Omental fat pad (tissue), 4 donors: ENCODE data around the gene ERI3. TPM values are rescaled to one million over a fixed set of nuclear protein-coding genes. Genes with fewer than 3 reads are reported as not detected.

ENCODE experiments used
- ATAC-seq: fragments of 150-250 bp; one replicate; pipeline ENCODE4 v1.9.1; 2016; ENCODE audit warnings: mild to moderate bottlenecking, moderate library complexity; ENCODE audit not compliant: low FRiP score
- DNase-seq: peaks from one replicate; pipeline ENCODE4 v3.0.0-alpha.2; 2019; ENCODE audit warnings: low spot score
- total RNA-seq, 4 donors: library from RNA; depleted of rRNA; stranded (reverse); fragments of >200 nt; gene quantifications; one replicate each; pipeline ENCODE4 v1.1.0, GENCODE V29; 2016
- TF ChIP-seq, protein P1 (sequence below), 3 donors: fragments of 450-650 bp; IDR thresholded peaks; one replicate each; pipeline ENCODE4 v1.5.1; 2016 to 2017; ENCODE audit warnings: antibody characterized with exemption in 3 of 3, mild to moderate bottlenecking in 3 of 3, moderate library complexity in 2 of 3

The ERI3 gene
- total RNA-seq, 4 donors from 2014 or later, result 27.6 to 36.3 (median 31.2) TPM

GRCh38 chr1:44318097-44319088 is 36.7 kb downstream of the ERI3 start:
- TF ChIP-seq, protein P1, sequence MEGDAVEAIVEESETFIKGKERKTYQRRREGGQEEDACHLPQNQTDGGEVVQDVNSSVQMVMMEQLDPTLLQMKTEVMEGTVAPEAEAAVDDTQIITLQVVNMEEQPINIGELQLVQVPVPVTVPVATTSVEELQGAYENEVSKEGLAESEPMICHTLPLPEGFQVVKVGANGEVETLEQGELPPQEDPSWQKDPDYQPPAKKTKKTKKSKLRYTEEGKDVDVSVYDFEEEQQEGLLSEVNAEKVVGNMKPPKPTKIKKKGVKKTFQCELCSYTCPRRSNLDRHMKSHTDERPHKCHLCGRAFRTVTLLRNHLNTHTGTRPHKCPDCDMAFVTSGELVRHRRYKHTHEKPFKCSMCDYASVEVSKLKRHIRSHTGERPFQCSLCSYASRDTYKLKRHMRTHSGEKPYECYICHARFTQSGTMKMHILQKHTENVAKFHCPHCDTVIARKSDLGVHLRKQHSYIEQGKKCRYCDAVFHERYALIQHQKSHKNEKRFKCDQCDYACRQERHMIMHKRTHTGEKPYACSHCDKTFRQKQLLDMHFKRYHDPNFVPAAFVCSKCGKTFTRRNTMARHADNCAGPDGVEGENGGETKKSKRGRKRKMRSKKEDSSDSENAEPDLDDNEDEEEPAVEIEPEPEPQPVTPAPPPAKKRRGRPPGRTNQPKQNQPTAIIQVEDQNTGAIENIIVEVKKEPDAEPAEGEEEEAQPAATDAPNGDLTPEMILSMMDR (IDR thresholded peaks at IDR 0.05), result peak in 1 of 3 donors; percentile 4
- ATAC-seq, result no peak
- DNase-seq, result no peak

DNA sequence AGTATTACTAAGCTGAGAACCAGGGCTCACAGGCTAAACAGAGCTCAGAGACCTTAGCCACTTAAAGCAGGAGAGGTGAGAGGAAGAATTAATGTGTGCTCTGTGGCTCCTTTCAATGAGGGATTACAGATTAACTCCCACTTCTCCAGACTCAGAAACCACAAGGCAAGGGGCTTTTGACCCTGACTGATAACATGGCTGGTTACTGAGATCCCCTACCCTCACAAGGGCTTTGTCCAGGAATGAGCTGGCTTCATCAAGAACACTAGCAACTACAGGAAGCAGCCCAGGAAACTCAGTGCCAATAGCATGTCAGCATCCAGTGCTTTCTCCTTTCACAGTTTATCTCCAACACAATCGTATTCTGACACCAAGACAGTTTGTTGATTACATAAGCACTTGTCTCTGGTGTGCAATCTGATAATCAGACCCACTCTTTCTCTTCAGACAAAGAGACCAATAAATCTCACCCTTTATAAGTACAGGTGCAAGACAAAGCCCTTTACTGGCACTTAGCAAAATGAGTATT is 38.8 kb downstream of the ERI3 start:
- no peak for ATAC-seq
- no peak for DNase-seq
- TF ChIP-seq, protein P1 (IDR thresholded peaks at IDR 0.05), result no peak

GRCh38 chr1:44315521-44315920 is 39.5 kb downstream of the ERI3 start:
- ATAC-seq (no peak), DNase-seq (no peak)
- TF ChIP-seq, protein P1 (IDR thresholded peaks at IDR 0.05), result no peak

DNA sequence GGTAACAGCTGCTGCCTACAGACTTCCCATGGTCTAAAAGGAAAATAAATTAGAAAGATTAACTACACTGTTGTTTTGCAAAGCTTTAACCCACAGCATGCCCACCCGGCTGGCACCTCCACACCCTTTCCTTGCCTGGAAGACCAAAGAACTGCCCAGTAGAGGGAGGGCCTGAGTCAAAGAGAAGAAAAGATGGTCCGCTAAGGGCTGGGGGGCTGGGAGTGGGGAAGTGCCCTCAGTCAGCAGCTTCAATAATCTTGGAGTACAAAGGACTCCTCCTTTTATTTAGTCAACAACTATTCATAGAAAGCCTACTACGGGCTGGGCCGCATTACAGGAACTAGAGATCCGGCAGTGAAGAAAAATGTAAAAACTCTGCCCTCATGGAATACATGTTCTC is 40.6 kb downstream of the ERI3 start:
- no peak for DNase-seq
- ATAC-seq, result no peak
- TF ChIP-seq, protein P1 (IDR thresholded peaks at IDR 0.05), result no peak

GRCh38 chr1:44313265-44313918 is 41.7 kb downstream of the ERI3 start:
- ATAC-seq, result no peak
- no peak for DNase-seq
- TF ChIP-seq, protein P1 (IDR thresholded peaks at IDR 0.05), result no peak

DNA sequence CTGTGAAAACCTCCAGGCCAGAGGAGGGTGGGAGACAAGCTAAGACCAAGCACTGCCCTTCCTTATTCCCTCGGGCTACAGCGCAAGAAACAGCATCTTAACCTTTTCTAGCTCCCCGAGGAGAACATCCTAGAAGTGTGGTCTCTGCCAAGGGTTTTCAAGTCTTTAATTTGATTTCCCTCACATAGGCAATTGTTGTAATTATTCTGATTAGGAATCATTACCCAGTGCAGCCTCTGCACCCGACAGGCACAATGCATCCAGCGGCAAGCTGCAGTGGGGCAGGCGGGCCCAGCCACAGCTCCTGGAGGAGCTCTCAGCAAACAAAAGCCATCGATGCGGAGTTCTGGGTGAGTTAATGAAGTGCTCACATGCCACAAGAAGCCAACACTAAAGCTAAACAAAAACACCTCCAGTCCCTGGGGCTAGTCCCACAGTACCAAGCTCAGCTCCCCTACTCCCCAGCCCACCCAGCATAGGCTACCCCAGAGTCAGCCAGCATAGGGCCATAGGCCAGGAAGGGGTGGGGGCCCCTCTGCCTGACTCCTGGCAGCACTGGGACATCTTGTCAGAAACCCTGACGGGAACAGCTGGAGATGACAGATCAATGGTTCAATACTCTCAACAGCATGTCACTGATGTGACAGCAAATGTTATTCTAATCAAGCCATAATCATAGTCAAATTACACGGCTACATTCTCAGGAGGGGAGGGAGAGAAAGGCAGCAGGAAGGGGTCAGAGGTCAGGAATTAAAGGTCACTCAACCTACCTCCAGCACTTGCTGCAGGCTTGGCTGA is 42.5 kb downstream of the ERI3 start:
- DNase-seq, result no peak
- TF ChIP-seq, protein P1 (IDR thresholded peaks at IDR 0.05), result no peak
- no peak for ATAC-seq
